Upper lobe of right lung (tissue), 1 donor: Measurements from ENCODE around the gene ST3GAL2. TPM values are rescaled to one million over a fixed set of nuclear protein-coding genes. Genes with fewer than 3 reads are reported as not detected.

ENCODE experiments used
- ATAC-seq: fragments of 200-7000 bp; cut with Tn5 transposase; one replicate; pipeline ENCODE4 v1.9.1; 2020; ENCODE audit warnings: mild to moderate bottlenecking, moderate library complexity
- DNase-seq: peaks from one replicate; pipeline ENCODE4 v3.0.0-alpha.2; 2020
- H3K27ac ChIP-seq: fragments of 200-600 bp; one replicate; pipeline ENCODE4 v1.8.0; 2022
- H3K27me3 ChIP-seq: fragments of 200-600 bp; one replicate; pipeline ENCODE4 v1.8.0; 2022; ENCODE audit warnings: mild to moderate bottlenecking
- H3K36me3 ChIP-seq: fragments of 200-600 bp; one replicate; pipeline ENCODE4 v1.8.0; 2022
- H3K4me1 ChIP-seq: fragments of 200-600 bp; one replicate; pipeline ENCODE4 v1.8.0; 2022
- H3K4me3 ChIP-seq: fragments of 200-600 bp; one replicate; pipeline ENCODE4 v1.8.0; 2022; ENCODE audit warnings: mild to moderate bottlenecking
- H3K9me3 ChIP-seq: fragments of 200-600 bp; one replicate; pipeline ENCODE4 v1.8.0; 2022
- intact Hi-C: fragments of 100-400 bp; cut with DNase I; formaldehyde crosslinking; loops from one replicate; pipeline ENCODE4 v1.11.0; 2022
- total RNA-seq: library from RNA; stranded (reverse); fragmentation: NEBNext Ultra II Directional; extraction: Animal tissue kit (Norgen Biotek cat#: 25700); gene quantifications from one replicate; pipeline ENCODE4 v1.2.1, GENCODE V29; 2021
- TF ChIP-seq, protein P1 (sequence below): fragments of 200-600 bp; IDR thresholded peaks from one replicate; pipeline ENCODE4 v1.8.0; 2022; ENCODE audit warnings: antibody characterized with exemption
- donor health status: DM: no; HTN: yes; CAD: no; lungs with severe emphysema.

ST3GAL2 gene
- total RNA-seq, 1 donor from 2014 or later = 30.9 TPM

DNA sequence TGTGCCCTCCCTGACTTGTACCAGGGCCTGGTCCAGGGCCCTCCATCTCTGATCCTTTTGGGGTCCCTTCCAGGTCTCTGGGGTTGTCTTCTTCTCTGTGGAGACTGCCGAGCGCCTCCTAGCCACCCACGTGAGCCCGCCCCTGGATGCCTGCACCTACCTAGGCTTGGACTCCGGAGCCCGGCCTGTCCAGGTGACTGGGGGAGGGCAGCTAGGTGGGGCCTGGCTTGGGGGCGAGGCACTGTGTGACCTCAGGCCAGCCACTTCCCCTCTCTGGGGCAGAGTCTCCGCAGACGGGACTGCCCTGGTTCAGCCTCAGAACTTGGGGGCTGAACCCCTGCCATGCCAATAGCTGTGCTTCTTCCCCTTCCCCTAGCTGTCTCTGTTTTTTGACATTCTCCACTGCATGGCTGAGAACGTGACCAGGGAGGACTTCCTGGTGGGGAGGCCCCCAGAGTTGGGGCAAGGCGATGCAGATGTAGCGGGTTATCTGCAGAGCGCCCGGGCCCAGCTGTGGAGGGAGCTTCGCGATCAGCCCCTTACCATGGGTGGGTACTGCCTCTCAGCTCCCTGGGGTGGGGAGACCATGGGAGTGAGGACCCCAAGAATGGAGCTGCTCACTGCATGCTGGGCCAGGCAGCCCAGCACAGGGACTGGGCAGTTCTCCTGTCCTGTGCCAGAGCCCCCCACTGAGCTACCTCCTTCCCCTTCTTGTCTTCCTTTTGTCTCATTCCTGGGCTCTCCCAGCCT is 30.1 kb upstream of the ST3GAL2 start:
- ATAC-seq (no peak), DNase-seq (no peak)
- H3K27me3 ChIP-seq = no peaks in the 10 kb centered on the region
- H3K4me1 ChIP-seq = no peaks in the 10 kb centered on the region
- no peak overlapping the region for H3K4me3 ChIP-seq
- peaks cover 23% of the 10 kb centered on the region for H3K36me3 ChIP-seq
- no peak overlapping the region for H3K27ac ChIP-seq
- TF ChIP-seq, protein P1, sequence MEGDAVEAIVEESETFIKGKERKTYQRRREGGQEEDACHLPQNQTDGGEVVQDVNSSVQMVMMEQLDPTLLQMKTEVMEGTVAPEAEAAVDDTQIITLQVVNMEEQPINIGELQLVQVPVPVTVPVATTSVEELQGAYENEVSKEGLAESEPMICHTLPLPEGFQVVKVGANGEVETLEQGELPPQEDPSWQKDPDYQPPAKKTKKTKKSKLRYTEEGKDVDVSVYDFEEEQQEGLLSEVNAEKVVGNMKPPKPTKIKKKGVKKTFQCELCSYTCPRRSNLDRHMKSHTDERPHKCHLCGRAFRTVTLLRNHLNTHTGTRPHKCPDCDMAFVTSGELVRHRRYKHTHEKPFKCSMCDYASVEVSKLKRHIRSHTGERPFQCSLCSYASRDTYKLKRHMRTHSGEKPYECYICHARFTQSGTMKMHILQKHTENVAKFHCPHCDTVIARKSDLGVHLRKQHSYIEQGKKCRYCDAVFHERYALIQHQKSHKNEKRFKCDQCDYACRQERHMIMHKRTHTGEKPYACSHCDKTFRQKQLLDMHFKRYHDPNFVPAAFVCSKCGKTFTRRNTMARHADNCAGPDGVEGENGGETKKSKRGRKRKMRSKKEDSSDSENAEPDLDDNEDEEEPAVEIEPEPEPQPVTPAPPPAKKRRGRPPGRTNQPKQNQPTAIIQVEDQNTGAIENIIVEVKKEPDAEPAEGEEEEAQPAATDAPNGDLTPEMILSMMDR = no peak
- intact Hi-C loops = no loop called here
- no peaks in the 10 kb centered on the region for H3K9me3 ChIP-seq

DNA sequence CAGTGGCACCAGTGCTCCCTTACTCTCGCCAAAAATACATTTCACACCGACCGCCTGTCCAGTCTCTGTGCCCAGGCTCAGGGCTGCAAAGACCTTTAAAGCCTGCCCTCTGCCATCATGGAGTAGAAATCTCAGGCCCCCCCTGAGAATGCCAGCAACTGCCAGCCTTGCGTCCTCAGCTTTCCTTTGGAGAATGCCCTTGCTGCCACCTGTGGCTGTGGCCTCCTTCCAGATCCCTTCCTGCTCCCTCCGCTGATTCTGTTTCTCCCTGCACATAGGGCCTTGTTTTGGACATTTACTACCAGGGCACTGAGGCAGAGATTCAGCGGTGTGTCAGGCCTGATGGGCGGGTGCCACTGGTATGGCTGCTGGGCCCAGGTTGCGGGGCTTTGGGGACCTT is 28.7 kb upstream of the ST3GAL2 start:
- Histone ChIP-seq H3K4me1 (no peaks in the 10 kb centered on the region), H3K4me3 (no peak overlapping the region), H3K27me3 (no peaks in the 10 kb centered on the region), H3K36me3 (peaks cover 21% of the 10 kb centered on the region), H3K27ac (no peak overlapping the region), H3K9me3 (no peaks in the 10 kb centered on the region)
- DNase-seq = no peak
- no peak for ATAC-seq
- intact Hi-C loops = no loop called here
- TF ChIP-seq, protein P1 = no peak

DNA sequence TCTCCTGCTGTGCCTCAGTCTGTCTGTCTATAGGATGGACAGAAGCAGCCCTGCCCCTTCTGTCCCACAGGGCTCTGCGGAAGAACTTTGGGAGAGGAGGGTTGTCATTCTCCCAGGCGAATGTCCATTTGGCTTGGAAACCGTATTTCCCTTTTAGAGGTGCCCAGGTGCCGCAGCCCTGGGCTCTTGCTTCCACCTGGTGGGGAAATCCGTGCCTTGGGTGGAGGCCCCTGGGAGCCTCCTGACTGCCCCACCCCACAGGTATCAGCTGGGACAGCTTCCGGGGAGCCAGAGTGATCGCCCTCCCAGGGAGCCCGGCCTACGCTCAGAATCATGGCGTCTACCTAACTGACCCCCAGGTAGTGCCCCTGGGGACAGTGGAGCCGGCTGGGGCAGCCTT is 28.2 kb upstream of the ST3GAL2 start:
- intact Hi-C loops = no loop called here
- peaks cover 17% of the 10 kb centered on the region for H3K36me3 ChIP-seq
- no peak for ATAC-seq

DNA sequence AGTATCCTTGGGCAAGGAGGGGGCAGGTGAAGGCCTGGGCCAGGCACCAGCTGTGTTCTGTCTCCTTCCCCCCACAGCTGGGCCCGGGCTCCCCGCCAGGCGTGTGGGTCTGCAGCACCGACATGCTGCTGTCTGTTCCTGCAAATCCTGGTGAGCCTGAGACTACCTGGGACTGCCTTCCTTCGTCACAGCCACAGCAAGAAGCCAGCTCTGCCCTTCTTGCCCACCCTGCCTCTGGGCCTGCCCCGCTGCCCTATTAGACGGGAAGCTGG is 27.8 kb upstream of the ST3GAL2 start:
- DNase-seq = no peak
- Histone ChIP-seq H3K4me3 (no peak overlapping the region), H3K27me3 (no peaks in the 10 kb centered on the region), H3K27ac (no peak overlapping the region), H3K4me1 (peaks cover under 1% of the 10 kb centered on the region), H3K36me3 (peaks cover 17% of the 10 kb centered on the region), H3K9me3 (no peaks in the 10 kb centered on the region)
- TF ChIP-seq, protein P1 = no peak
- intact Hi-C loops = no loop called here
- no peak for ATAC-seq

More for the DNA sequence above, 28.2 kb upstream of the ST3GAL2 start:
- TF ChIP-seq, protein P1 = no peak
- no peaks in the 10 kb centered on the region for H3K4me1 ChIP-seq
- no peak overlapping the region for H3K27ac ChIP-seq
- no peak for DNase-seq
- no peak overlapping the region for H3K4me3 ChIP-seq
- H3K27me3 ChIP-seq = no peaks in the 10 kb centered on the region
- H3K9me3 ChIP-seq = no peaks in the 10 kb centered on the region

DNA sequence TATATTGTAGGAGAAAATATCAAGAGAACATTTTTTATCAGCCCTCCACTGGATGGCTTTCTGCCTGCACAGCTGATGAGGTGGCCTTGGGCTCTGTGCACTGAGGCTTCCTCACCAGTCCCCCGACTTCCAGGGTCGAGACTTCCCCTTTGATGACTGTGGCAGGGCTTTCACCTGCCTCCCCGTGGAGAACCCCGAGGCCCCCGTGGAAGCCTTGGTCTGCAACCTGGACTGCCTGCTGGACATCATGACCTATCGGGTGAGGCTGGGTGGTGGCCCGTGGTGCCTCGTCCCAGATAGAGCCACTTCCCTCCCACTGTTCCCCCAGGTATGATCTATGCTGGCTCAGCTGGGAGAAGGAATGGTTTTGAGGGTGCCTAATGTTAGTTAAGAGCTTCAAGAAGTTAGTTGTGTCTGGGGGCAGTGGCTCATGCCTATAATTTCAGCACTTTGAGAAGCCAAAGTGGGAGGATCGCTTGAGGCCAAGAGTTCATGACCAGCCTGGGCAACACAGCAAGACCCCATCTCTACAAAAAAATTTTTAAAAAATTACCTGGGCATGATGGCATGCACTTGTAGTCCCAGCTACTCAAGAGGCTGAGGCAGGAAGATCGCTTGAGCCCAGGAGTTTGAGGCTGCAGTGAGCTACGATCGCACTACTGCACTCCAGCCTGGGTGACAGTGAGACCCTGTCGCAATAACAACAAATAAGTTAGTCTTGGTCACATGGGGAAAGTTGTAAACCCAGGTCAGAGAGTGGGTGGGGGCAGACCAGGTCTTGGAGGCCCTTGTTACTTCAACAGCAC is 27.3 kb upstream of the ST3GAL2 start:
- no peaks in the 10 kb centered on the region for H3K27me3 ChIP-seq
- ATAC-seq = no peak
- DNase-seq = no peak
- no peak overlapping the region for H3K4me3 ChIP-seq
- H3K36me3 ChIP-seq = peaks cover 17% of the 10 kb centered on the region
- intact Hi-C loops = no loop called here
- TF ChIP-seq, protein P1 = no peak
- no peaks in the 10 kb centered on the region for H3K9me3 ChIP-seq
- H3K4me1 ChIP-seq = peaks cover 6% of the 10 kb centered on the region
- H3K27ac ChIP-seq = no peak overlapping the region
